GM18867 (cell line): ENCODE measurements around the gene ELP5.

Source experiments
- ATAC-seq: cut with Tn5 transposase; IDR thresholded peaks from one replicate; pipeline ENCODE4 v1.9.1; 2021; ENCODE audit warnings: mild to moderate bottlenecking, moderate library complexity; ENCODE audit not compliant: unreplicated experiment

ELP5 gene

GRCh38 chr17:7251661-7252175, 297 bp upstream of the ELP5 start, which contains the start of gene CTDNEP1:
TSS of gene CTDNEP1 (minus strand) at chr17:7251734. CDS start at chr17:7251296, 438 bp downstream.
- ATAC-seq, result peak; percentile 80

GRCh38 chr17:7253082-7253481, 1.1 kb downstream of the ELP5 start:
- ATAC-seq, result no peak

GRCh38 chr17:7254511-7254910, 2.5 kb downstream of the ELP5 start:
- no peak for ATAC-seq

- no peak for ATAC-seq
Measured at GRCh38 chr17:7256766-7257456, 4.9 kb downstream of the ELP5 start.

DNA sequence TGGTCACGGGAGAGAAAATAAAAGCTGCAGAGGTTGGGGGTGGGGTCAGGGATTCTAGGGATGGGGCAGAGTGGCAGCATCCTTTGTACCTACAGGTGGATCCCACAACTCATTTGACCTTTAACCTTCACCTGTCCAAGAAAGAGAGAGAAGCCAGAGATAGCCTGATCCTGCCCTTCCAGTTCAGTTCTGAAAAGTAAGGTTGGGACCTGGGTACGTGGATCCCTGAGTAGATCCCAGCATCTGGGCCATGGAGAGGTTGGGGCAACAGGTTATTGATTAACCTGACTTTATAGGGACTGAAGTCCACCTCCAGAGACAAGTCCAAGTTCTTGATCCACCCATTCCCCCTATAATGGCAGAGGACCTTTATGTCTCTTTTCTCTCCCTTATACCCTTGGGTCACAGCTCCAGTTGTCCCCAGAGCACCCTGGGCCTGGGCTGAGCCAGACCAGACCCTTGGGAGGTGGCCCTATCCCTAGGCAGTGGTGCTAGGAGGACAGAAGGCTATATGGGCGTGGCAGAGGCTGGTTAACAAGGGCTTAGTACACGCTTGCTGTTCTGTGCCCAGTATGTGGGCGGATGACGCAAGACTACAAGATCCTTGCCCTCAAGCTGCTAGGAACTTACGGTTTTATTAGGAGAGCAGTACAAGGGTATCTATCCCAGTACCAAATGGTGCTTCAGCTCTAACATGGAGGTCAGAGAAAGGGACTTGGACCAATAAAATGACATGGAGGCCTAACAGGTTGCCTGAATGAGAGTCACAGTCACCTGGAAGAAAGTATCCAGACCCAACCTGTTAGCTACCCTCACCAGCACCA, 6.9 kb downstream of the ELP5 start:
- no peak for ATAC-seq

DNA sequence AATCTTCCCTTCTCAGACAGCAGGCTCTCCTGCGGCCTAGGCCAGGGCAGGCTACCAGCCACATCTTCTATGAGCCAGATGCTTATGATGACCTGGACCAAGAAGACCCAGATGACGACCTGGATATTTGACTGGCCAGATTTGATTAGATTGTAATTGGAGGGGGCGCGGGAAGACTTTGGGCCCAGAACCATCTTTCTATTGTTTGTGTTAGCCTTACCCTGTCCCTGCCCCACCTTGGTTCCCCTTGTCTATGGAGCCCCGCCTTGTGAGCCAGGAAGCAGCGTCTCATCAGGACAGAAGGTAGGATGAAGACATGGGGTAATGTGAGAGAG, 7.5 kb downstream of the ELP5 start:
- no peak for ATAC-seq

DNA sequence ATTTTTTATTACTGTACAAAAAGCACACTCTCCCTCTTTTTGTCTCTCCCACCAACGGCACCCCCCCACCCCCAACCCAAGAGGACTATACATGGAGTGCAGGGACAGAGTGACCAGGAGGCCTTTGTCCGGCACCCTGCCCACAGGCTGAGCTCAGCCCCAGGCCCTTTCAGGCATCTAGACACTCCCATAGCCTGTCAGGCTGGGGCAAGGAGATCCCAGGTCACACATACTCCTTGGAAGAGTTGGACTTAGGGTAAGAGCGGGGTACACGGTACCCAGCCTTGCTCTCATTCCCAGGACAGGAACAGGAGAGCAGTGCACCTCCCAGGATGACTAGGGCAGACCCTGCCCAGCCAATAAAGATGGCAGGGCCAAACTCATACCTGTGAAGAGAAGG, 8.1 kb downstream of the ELP5 start:
- no peak for ATAC-seq

DNA sequence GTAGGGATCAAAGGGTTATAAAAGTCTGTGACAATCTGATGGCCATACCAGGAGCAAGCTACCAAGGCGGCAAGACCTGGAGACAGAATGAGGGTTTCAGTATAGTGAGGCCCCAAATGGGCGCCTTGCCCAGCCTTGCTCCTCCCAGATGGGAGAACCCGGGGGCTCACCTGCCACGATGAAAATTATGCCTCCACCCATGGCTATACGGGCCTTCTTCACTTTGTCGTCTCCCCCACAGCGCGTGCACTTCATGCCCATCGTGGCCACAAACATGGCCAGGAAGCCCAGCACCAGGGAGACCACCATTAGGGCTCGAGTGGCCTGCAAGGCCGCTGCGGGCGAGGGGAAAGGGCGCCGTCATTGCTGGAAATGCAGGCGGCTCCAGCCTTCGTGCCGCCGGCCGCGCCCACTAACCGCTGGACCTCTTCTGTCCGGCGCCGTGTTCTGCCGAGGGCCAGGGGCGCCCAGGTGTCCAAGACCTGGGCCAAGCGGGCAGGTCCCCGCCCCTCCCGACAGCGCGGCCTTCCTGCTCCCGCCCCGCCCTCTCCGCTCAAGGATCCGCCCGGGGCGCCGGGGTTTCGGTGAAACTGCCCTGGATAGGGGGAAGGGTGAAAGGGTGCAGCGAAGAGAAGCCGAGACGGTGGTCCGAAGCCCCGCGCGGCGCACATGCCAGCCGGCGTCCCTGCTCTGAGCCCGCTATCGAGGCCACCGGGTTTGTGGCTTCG, 8.8 kb downstream of the ELP5 start:
- ATAC-seq, result no peak

GRCh38 chr17:7261379-7262191, 9.6 kb downstream of the ELP5 start:
- ATAC-seq, result no peak

- ATAC-seq, result no peak
Measured at GRCh38 chr17:7262192-7262934, 10.3 kb downstream of the ELP5 start, which contains the start of gene CLDN7. TSS of gene CLDN7 (minus strand) at chr17:7262478. CDS start at chr17:7262043, 435 bp downstream.

GRCh38 chr17:7262935-7263800, 11.2 kb downstream of the ELP5 start:
- no peak for ATAC-seq

DNA sequence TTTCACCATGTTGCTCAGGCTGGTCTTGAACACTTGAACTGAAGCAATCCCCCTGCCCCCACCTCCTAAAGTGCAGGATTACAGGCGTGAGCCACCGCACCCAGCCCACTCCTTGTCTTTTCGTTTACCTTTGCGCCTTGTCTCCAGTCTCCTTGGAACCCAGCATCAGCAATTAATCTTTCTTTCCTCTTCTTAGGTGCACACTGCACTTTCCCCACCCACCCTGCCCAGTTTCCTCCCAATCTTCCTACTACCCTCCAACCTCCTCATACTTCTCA, 11.7 kb downstream of the ELP5 start:
- no peak for ATAC-seq

- no peak for ATAC-seq
Measured at GRCh38 chr17:7266784-7267183, 14.8 kb downstream of the ELP5 start.

GRCh38 chr17:7279448-7279847, 27.4 kb downstream of the ELP5 start:
- no peak for ATAC-seq

DNA sequence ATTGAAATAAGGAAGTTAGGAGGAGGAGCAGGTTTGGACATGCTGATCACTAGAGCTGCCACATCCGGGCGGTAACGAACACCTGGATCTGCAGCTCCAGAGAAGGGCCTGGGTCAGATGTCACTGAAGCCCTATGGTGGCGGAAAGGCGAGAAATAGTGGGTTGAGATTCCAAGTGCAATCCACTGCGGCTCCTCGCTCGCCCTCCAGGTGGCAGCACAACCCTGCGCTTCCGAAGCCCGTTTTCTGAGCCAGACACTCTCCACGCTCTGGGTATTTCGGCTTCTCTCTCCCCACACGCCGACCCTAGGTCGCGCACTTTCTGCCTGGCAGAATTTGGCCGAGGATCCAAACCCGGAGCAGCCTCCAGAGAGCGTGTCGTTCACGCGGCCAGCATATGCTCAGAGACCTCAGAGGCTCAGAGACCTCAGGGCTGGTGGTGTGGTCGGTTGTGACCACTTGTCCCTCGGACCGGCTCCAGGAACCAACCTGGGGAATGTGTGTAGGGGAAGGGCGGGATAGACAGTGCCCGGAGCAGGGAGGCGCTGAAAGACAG, 28.6 kb downstream of the ELP5 start:
- peak; percentile 47 for ATAC-seq

DNA sequence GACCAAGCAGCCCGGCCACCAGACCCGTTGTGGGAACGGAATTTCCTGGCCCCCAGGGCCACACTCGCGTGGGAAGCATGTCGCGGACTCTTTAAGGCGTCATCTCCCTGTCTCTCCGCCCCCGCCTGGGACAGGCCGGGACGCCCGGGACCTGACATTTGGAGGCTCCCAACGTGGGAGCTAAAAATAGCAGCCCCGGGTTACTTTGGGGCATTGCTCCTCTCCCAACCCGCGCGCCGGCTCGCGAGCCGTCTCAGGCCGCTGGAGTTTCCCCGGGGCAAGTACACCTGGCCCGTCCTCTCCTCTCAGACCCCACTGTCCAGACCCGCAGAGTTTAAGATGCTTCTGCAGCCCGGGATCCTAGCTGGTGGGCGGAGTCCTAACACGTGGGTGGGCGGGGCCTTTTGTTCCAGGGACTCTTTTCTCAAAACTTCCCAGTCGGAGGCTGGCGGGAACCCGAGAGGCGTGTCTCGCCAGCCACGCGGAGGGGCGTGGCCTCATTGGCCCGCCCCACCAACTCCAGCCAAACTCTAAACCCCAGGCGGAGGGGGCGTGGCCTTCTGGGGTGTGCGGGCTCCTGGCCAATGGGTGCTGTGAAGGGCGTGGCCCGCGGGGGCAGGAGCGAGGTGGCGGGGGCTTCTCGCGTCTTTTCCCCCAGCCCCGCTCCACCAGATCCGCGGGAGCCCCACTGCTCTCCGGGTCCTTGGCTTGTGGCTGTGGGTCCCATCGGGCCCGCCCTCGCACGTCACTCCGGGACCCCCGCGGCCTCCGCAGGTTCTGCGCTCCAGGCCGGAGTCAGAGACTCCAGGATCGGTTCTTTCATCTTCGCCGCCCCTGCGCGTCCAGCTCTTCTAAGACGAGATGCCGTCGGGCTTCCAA, 29.3 kb downstream of the ELP5 start, which contains the start of gene SLC2A4:
Gene SLC2A4, plus strand, starts transcription at position 645 of the 879 bp plus-strand sequence. Its CDS starts 217 bp downstream, at position 862.
- ATAC-seq, result peak; percentile 65

- ATAC-seq, result no peak
Measured at GRCh38 chr17:7281953-7282751, 30.1 kb downstream of the ELP5 start.
